Measurements from ENCODE around the gene IFIH1. TPM values are rescaled to one million over a fixed set of nuclear protein-coding genes. Genes with fewer than 3 reads are reported as not detected.

Gene IFIH1
- total RNA-seq, 3 donors from 2014 or later = 15.1 to 20.9 (median 18.3) TPM

GRCh38 chr2:162226836-162227235 is 91.6 kb downstream of the IFIH1 start:
- no peak for TF ChIP-seq CTCF (IDR thresholded peaks at IDR 0.05)
- no peak overlapping the region for H3K4me3 ChIP-seq
- DNase-seq (no peak), ATAC-seq (no peak)
- no peaks in the 10 kb centered on the region for H3K4me1 ChIP-seq (ENCODE audit: low read depth)
- no peaks in the 10 kb centered on the region for H3K36me3 ChIP-seq (ENCODE audit: low read depth)
- H3K9me3 ChIP-seq = no peaks in the 10 kb centered on the region
- intact Hi-C loops (cut with DNase I, micrococcal nuclease) = loop anchor here in 1 of 2 donors (10.0 kb wide), 1 partner anchor 68 kb away; no protein-coding TSS in a partner anchor

GRCh38 chr2:162221064-162221463 is 97.4 kb downstream of the IFIH1 start:
- ATAC-seq = peak; percentile 82
- TF ChIP-seq CTCF (IDR thresholded peaks at IDR 0.05) = peak; percentile 77
- H3K4me1 ChIP-seq (ENCODE audit: low read depth) = no peaks in the 10 kb centered on the region
- no peaks in the 10 kb centered on the region for H3K36me3 ChIP-seq (ENCODE audit: low read depth)
- H3K4me3 ChIP-seq = no peak overlapping the region
- intact Hi-C loops (cut with DNase I, micrococcal nuclease) = loop anchor here (5.0 to 10.0 kb wide), 2 partner anchors 74 to 76 kb away; no protein-coding TSS in a partner anchor
- peak; percentile 54 to 72 (median 69) for DNase-seq
- no peaks in the 10 kb centered on the region for H3K9me3 ChIP-seq

GRCh38 chr2:162220368-162220767 is 98.1 kb downstream of the IFIH1 start:
- intact Hi-C loops (cut with DNase I, micrococcal nuclease) = loop anchor here (5.0 to 10.0 kb wide), 2 partner anchors 74 to 77 kb away; no protein-coding TSS in a partner anchor
- Histone ChIP-seq H3K4me3 (no peak overlapping the region), H3K36me3 (ENCODE audit: low read depth) (no peaks in the 10 kb centered on the region), H3K4me1 (ENCODE audit: low read depth) (no peaks in the 10 kb centered on the region), H3K9me3 (no peaks in the 10 kb centered on the region)
- ATAC-seq (no peak), DNase-seq (no peak)
- no peak for TF ChIP-seq CTCF (IDR thresholded peaks at IDR 0.05)

GRCh38 chr2:162219426-162219825 is 99.1 kb downstream of the IFIH1 start:
- intact Hi-C loops (cut with DNase I, micrococcal nuclease) = no loop called here
- ATAC-seq = no peak
- H3K4me1 ChIP-seq (ENCODE audit: low read depth) = no peaks in the 10 kb centered on the region
- no peaks in the 10 kb centered on the region for H3K36me3 ChIP-seq (ENCODE audit: low read depth)
- H3K9me3 ChIP-seq = no peaks in the 10 kb centered on the region
- no peak for DNase-seq
- H3K4me3 ChIP-seq = no peak overlapping the region
- TF ChIP-seq CTCF (IDR thresholded peaks at IDR 0.05) = no peak

GRCh38 chr2:162217598-162217997 is 100.9 kb downstream of the IFIH1 start:
- intact Hi-C loops (cut with DNase I, micrococcal nuclease) = no loop called here
- H3K4me1 ChIP-seq (ENCODE audit: low read depth) = no peaks in the 10 kb centered on the region
- no peak for TF ChIP-seq CTCF (IDR thresholded peaks at IDR 0.05)
- no peaks in the 10 kb centered on the region for H3K36me3 ChIP-seq (ENCODE audit: low read depth)
- DNase-seq (no peak), ATAC-seq (no peak)
- no peaks in the 10 kb centered on the region for H3K9me3 ChIP-seq
- no peak overlapping the region for H3K4me3 ChIP-seq

Other genes with a start within 250 kb of the IFIH1 start
- gene DPP4, start 244.5 kb downstream of the IFIH1 start, total RNA-seq = 10 to 100 TPM; 11.4 to 18.3 (median 12.0) TPM
- 10 to 100 TPM in 2 of 3 donors, 1 to 10 TPM in 1; 4.1 to 47.4 (median 43.9) TPM for gene GCG, start 166.4 kb downstream of the IFIH1 start, total RNA-seq
- 1 to 10 TPM in 2 of 3 donors, under 1 TPM in 1; 0.20 to 4.0 (median 1.3) TPM for gene FAP, start 75.2 kb downstream of the IFIH1 start, total RNA-seq
- 10 to 100 TPM; 14.1 to 32.8 (median 29.1) TPM for gene GCA, start 25.4 kb upstream of the IFIH1 start, total RNA-seq

Data from mucosa of descending colon (tissue), 3 donors.